H1 (cell line): ENCODE results near the gene MCAT. TPM values are rescaled to one million over a fixed set of nuclear protein-coding genes. Genes with fewer than 3 reads are reported as not detected.

Experiments
- CTCF ChIA-PET: fragments of 300-600 bp; sonication (Branson Sonifier 250); formaldehyde crosslinking; loops from one replicate; lab custom pipeline; 2021; ENCODE audit not compliant: partially characterized antibody; lab: Charles Lee
- POLR2A ChIA-PET: fragments of 300-600 bp; sonication (Branson Sonifier 250); formaldehyde crosslinking; loops from one replicate; lab custom pipeline; 2021; ENCODE audit warnings: inconsistent platforms; ENCODE audit not compliant: partially characterized antibody; lab: Charles Lee
- DNase-seq, 2 experiments: peaks; one replicate each; pipeline versions ENCODE4 v3.0.0 to v3.0.0-alpha.2; 2010 to 2022; ENCODE audit warnings: low spot score in 2 of 2, low read depth in 1 of 2, mixed read lengths in 1 of 2
- FAIRE-seq: peaks from 2 replicates; lab custom pipeline; 2011; peaks lifted over from hg19 to GRCh38; lab: Jason Lieb, UNC
- H2AFZ ChIP-seq: 2 replicates; pipeline ENCODE4 v1.8.1; 2012; ENCODE audit warnings: low read length, inconsistent platforms
- H2AK5ac ChIP-seq: 2 replicates; pipeline ENCODE4 v1.6.1; 2013; ENCODE audit warnings: low read depth, low read length
- H2BK120ac ChIP-seq: replicated peaks from 2 replicates; pipeline ENCODE3; 2013; ENCODE audit warnings: low read depth, low read length, inconsistent platforms
- H2BK12ac ChIP-seq: 2 replicates; pipeline ENCODE4 v1.6.1; 2013; ENCODE audit warnings: low read depth, low read length
- H2BK15ac ChIP-seq: 2 replicates; pipeline ENCODE4 v1.6.1; 2013; ENCODE audit warnings: low read length
- H2BK20ac ChIP-seq: 2 replicates; pipeline ENCODE4 v1.6.1; 2013; ENCODE audit warnings: low read length
- H2BK5ac ChIP-seq: 2 replicates; pipeline ENCODE4 v1.6.1; 2013; ENCODE audit warnings: low read depth, low read length
- H3K14ac ChIP-seq: 2 replicates; pipeline ENCODE4 v1.6.1; 2013; ENCODE audit warnings: inconsistent platforms; ENCODE audit not compliant: insufficient read length
- H3K18ac ChIP-seq: 2 replicates; pipeline ENCODE4 v1.6.1; 2013; ENCODE audit warnings: low read length; ENCODE audit errors: extremely low read depth
- H3K23ac ChIP-seq: 2 replicates; pipeline ENCODE4 v1.6.1; 2013; ENCODE audit warnings: inconsistent platforms; ENCODE audit not compliant: insufficient read length
- H3K23me2 ChIP-seq: 2 replicates; pipeline ENCODE4 v1.6.1; 2013; ENCODE audit warnings: low read depth, low read length
- H3K27ac ChIP-seq: 2 replicates; pipeline ENCODE4 v1.6.1; 2011; ENCODE audit warnings: low read depth, low read length, inconsistent platforms
- H3K27me3 ChIP-seq, 4 experiments: replicated peaks in 1 of 4; 1 replicate in 1 of 4; 2 replicates in 3 of 4; pipeline versions ENCODE4 v1.6.1 to v1.8.1; 2011 to 2013; ENCODE audit warnings: low read length in 3 of 4, mild to moderate bottlenecking in 3 of 4, inconsistent platforms in 2 of 4, mixed read lengths in 2 of 4, moderate library complexity in 1 of 4; ENCODE audit not compliant: control insufficient read depth in 3 of 4, insufficient read depth in 3 of 4; ENCODE audit errors: extremely low read depth in 1 of 4
- H3K36me3 ChIP-seq, 4 experiments: 2 replicates each; pipeline versions ENCODE4 v1.6.1 to v1.8.1; 2011 to 2013; ENCODE audit warnings: mild to moderate bottlenecking in 4 of 4, low read length in 3 of 4, moderate library complexity in 2 of 4, control low read depth in 1 of 4, inconsistent platforms in 1 of 4; ENCODE audit not compliant: insufficient read depth in 4 of 4, control insufficient read depth in 2 of 4
- H3K4ac ChIP-seq: replicated peaks from 2 replicates; pipeline ENCODE3; 2013; ENCODE audit warnings: low read length, low read depth, mixed read lengths, inconsistent platforms; ENCODE audit not compliant: insufficient read length
- H3K4me1 ChIP-seq, 4 experiments: replicated peaks in 1 of 4; 1 replicate in 1 of 4; 2 replicates in 3 of 4; pipeline versions ENCODE4 v1.6.1 to v1.8.1; 2011 to 2013; ENCODE audit warnings: low read length in 3 of 4, inconsistent platforms in 2 of 4, mixed read lengths in 1 of 4; ENCODE audit not compliant: insufficient read depth in 4 of 4, control insufficient read depth in 3 of 4
- H3K4me2 ChIP-seq, 2 experiments: 2 replicates each; pipeline versions ENCODE4 v1.6.1 to v1.8.1; 2011 to 2013; ENCODE audit warnings: low read depth in 2 of 2, low read length in 2 of 2, control low read depth in 1 of 2, inconsistent platforms in 1 of 2, mild to moderate bottlenecking in 1 of 2; ENCODE audit not compliant: insufficient read depth in 1 of 2
- H3K4me3 ChIP-seq, 4 experiments: fragments of 200-600, 300-600 bp in 1 of 4; sonication (generic), shearing (Covaris generic), sonication (Bioruptor Twin) in 1 of 4; 2 replicates each; pipeline versions ENCODE4 v1.5.1 to v1.8.1; 2011 to 2016; ENCODE audit warnings: low read length in 4 of 4, low read depth in 3 of 4, control low read depth in 2 of 4, inconsistent platforms in 2 of 4, mild to moderate bottlenecking in 2 of 4, mixed read lengths in 1 of 4, moderate library complexity in 1 of 4; ENCODE audit not compliant: insufficient read depth in 2 of 4; ENCODE audit errors: extremely low read depth in 1 of 4
- H3K56ac ChIP-seq: replicated peaks from 2 replicates; pipeline ENCODE3; 2013; ENCODE audit warnings: low read depth, mild to moderate bottlenecking, mixed read lengths, low read length, inconsistent platforms; ENCODE audit not compliant: insufficient read length
- H3K79me1 ChIP-seq: 2 replicates; pipeline ENCODE4 v1.6.1; 2013; ENCODE audit warnings: low read depth, low read length, control low read depth
- H3K79me2 ChIP-seq, 2 experiments: 2 replicates each; pipeline versions ENCODE4 v1.6.1 to v1.8.1; 2012 to 2013; ENCODE audit warnings: low read length in 2 of 2, mild to moderate bottlenecking in 2 of 2, inconsistent platforms in 1 of 2; ENCODE audit not compliant: insufficient read depth in 2 of 2, control insufficient read depth in 1 of 2
- H3K9ac ChIP-seq, 4 experiments: replicated peaks in 1 of 4; 1 replicate in 1 of 4; 2 replicates in 3 of 4; pipeline versions ENCODE4 v1.6.1 to v1.8.1; 2011 to 2013; ENCODE audit warnings: low read depth in 3 of 4, low read length in 3 of 4, control low read depth in 2 of 4, mild to moderate bottlenecking in 2 of 4, moderate library complexity in 2 of 4, inconsistent platforms in 1 of 4; ENCODE audit errors: extremely low read depth in 1 of 4
- H3K9me3 ChIP-seq, 2 experiments: 2 replicates each; pipeline versions ENCODE4 v1.6.1 to v1.8.1; 2012 to 2013; ENCODE audit warnings: mild to moderate bottlenecking in 2 of 2, moderate library complexity in 2 of 2, control low read depth in 1 of 2, inconsistent platforms in 1 of 2, low read depth in 1 of 2, low read length in 1 of 2, mixed read lengths in 1 of 2; ENCODE audit not compliant: insufficient read depth in 2 of 2
- H4K20me1 ChIP-seq, 2 experiments: replicated peaks in 1 of 2; 2 replicates each; pipeline versions ENCODE3 to v1.8.1; 2011 to 2013; ENCODE audit warnings: inconsistent platforms in 2 of 2, low read length in 2 of 2, mild to moderate bottlenecking in 1 of 2; ENCODE audit not compliant: insufficient read depth in 2 of 2, control insufficient read depth in 1 of 2
- H4K5ac ChIP-seq: 2 replicates; pipeline ENCODE4 v1.6.1; 2013; ENCODE audit warnings: low read length, low read depth, mixed read lengths, inconsistent platforms; ENCODE audit not compliant: insufficient read length
- H4K8ac ChIP-seq: 2 replicates; pipeline ENCODE4 v1.8.0; 2013; ENCODE audit warnings: mild to moderate bottlenecking, moderate library complexity, low read length, inconsistent platforms; ENCODE audit not compliant: insufficient read depth; ENCODE audit errors: extremely low read depth
- H4K91ac ChIP-seq: replicated peaks from 2 replicates; pipeline ENCODE3; 2013; ENCODE audit warnings: low read length, mixed read lengths, inconsistent platforms; ENCODE audit not compliant: insufficient read length
- BCL11A ChIP-seq, 2 experiments: IDR thresholded peaks; one replicate each; pipeline ENCODE4 v1.6.1; 2011; ENCODE audit warnings: low read depth in 2 of 2, low read length in 2 of 2, mild to moderate bottlenecking in 2 of 2
- KDM1A ChIP-seq: fragments of 200-600, 300-600 bp; sonication (generic); IDR thresholded peaks from 2 replicates; pipeline ENCODE4 v1.7.1; 2016; ENCODE audit warnings: mild to moderate bottlenecking, low read length, borderline replicate concordance
- PHF8 ChIP-seq: fragments of 200-600 bp; sonication (generic); conservative IDR thresholded peaks from 2 replicates; pipeline ENCODE4 v1.7.1; 2012; ENCODE audit warnings: low read depth, mild to moderate bottlenecking, inconsistent platforms, low read length, moderate library complexity
- RAD21 ChIP-seq, 2 experiments: IDR thresholded peaks in 1 of 2; conservative IDR thresholded peaks in 1 of 2; 2 replicates each; pipeline ENCODE4 v1.6.1; 2011; ENCODE audit warnings: low read depth in 2 of 2, low read length in 2 of 2, improper control_type of control experiment in 1 of 2, inconsistent platforms in 1 of 2, mild to moderate bottlenecking in 1 of 2, moderate library complexity in 1 of 2
- RBBP5 ChIP-seq: IDR thresholded peaks from 2 replicates; pipeline ENCODE4 v1.7.1; 2012; ENCODE audit warnings: low read depth, mild to moderate bottlenecking, inconsistent platforms, low read length, moderate library complexity, borderline replicate concordance
- USF2 ChIP-seq: IDR thresholded peaks from 2 replicates; pipeline ENCODE4 v1.6.1; 2011; ENCODE audit warnings: low read length, improper control_type of control experiment
- WGBS, 2 experiments: shearing (Covaris generic) in 1 of 2; methylation state at CpG; one replicate each; pipeline versions ENCODE4 v1.1.6 to v1.1.7; 2013 to 2015; ENCODE audit warnings: low lambda C conversion rate in 2 of 2, mixed read lengths in 2 of 2, inconsistent platforms in 1 of 2, low coverage in 1 of 2, missing lambda C conversion rate in 1 of 2; ENCODE audit not compliant: insufficient replicate concordance in 2 of 2, insufficient coverage in 1 of 2, insufficient read length in 1 of 2; ENCODE audit errors: extremely low coverage in 1 of 2, missing lambda C conversion rate in 1 of 2; 5-methylcytosine and 5-hydroxymethylcytosine counted together
- polyA plus RNA-seq, 7 experiments: library from polyadenylated mRNA; depleted of rRNA in 3 of 7; stranded (reverse) in 5 of 7; unstranded in 2 of 7; fragments of >200 nt in 5 of 7; fragments of 200-250 nt in 2 of 7; gene quantifications; 1 replicate in 5 of 7; 2 replicates in 1 of 7; 4 replicates in 1 of 7; pipeline versions ENCODE4 v1.2.1 to v1.2.3, GENCODE V29; 2011 to 2013; ENCODE audit warnings: missing spikeins in 2 of 7, mixed read lengths in 2 of 7
- total RNA-seq: library from RNA; stranded (reverse); fragmentation: NEBNext Ultra II Directional; extraction: Animal tissue kit (Norgen Biotek cat#: 25700); gene quantifications from 2 replicates; pipeline ENCODE4 v1.2.1, GENCODE V29; 2021

The MCAT gene
- total and polyA plus RNA-seq, 2 of the 8 experiments (the other 6 are each of a cell fraction or from before 2014, with no cell fraction given), result 15.8 to 17.4 TPM

GRCh38 chr22:43156413-43156812, 13.2 kb upstream of the MCAT start:
- no peak overlapping the region for H3K9ac ChIP-seq
- no peak for TF ChIP-seq RAD21 (IDR thresholded peaks at IDR 0.05 in 1 of 2, conservative IDR thresholded peaks at IDR 0.05 in 1 of 2; ENCODE audit: low read depth in 2 of 2, low read length in 2 of 2)
- TF ChIP-seq PHF8, result no peak
- no peak for TF ChIP-seq RBBP5
- TF ChIP-seq BCL11A (IDR thresholded peaks at IDR 0.05; ENCODE audit: low read depth in 2 of 2, low read length in 2 of 2), result no peak
- TF ChIP-seq KDM1A, result no peak
- TF ChIP-seq USF2, result no peak
- no peak overlapping the region for H2BK20ac ChIP-seq
- H4K5ac ChIP-seq, result no peak overlapping the region
- H3K79me1 ChIP-seq, result no peaks in the 10 kb centered on the region
- no peaks in the 10 kb centered on the region for H3K79me2 ChIP-seq
- no peak overlapping the region for H3K14ac ChIP-seq
- no peak overlapping the region for H2BK15ac ChIP-seq
- DNase-seq (no peak), FAIRE-seq (no peak)
- no peak overlapping the region for H3K18ac ChIP-seq
- H3K4me2 ChIP-seq, result no peak overlapping the region
- WGBS, 2 experiments, result 75% methylated on average over 9 of the region's 12 CpGs; no CpG with 5 or more reads in 1 of the 2 experiments
- no peaks in the 10 kb centered on the region for H3K36me3 ChIP-seq
- H3K4me3 ChIP-seq, result no peak overlapping the region
- no peak overlapping the region for H2BK120ac ChIP-seq
- POLR2A ChIA-PET, result no interaction called here
- H4K20me1 ChIP-seq, result peaks cover 0 to 2% of the 10 kb centered on the region in 2 experiments
- no peak overlapping the region for H2AFZ ChIP-seq
- peak overlapping the region; percentile 0 for H4K91ac ChIP-seq
- CTCF ChIA-PET, result interaction anchor here (0.6 to 1.5 kb wide), 4 partner anchors 7 to 75 kb away, joined by 3 to 5 read pairs (median 4); no protein-coding TSS in a partner anchor
- H3K27me3 ChIP-seq, result peaks cover 0 to 13% (median 7%) of the 10 kb centered on the region in 4 experiments; a peak in 3 of 7 replicates
- H2BK12ac ChIP-seq, result 0 out of 2 replicates have a peak overlapping the region, but pooled peaks have one; percentile 60
- peak overlapping the region; percentile 43; the same call in 1 of the 2 replicates for H4K8ac ChIP-seq
- H3K4ac ChIP-seq, result peak overlapping the region; percentile 13
- 0 out of 2 replicates have a peak overlapping the region, but pooled peaks have one; percentile 32 for H2AK5ac ChIP-seq
- H3K27ac ChIP-seq, result no peak overlapping the region
- no peak overlapping the region for H3K56ac ChIP-seq
- H2BK5ac ChIP-seq, result no peak overlapping the region
- peaks cover 0 to 19% (median 16%) of the 10 kb centered on the region in 4 experiments; a peak in 6 of 7 replicates for H3K4me1 ChIP-seq
- no peak overlapping the region for H3K23ac ChIP-seq
- peaks cover 11% of the 10 kb centered on the region; the same call in 1 of the 2 replicates for H3K23me2 ChIP-seq
- H3K9me3 ChIP-seq, result no peaks in the 10 kb centered on the region
